K562 (cell line): Measurements from ENCODE around the gene SMARCD2. TPM values are rescaled to one million over a fixed set of nuclear protein-coding genes. Genes with fewer than 3 reads are reported as not detected.

Experiments
- ELF1 ChIP-seq: fragments of 200-800 bp; sonication (Bioruptor generic); IDR thresholded peaks from 2 replicates; pipeline ENCODE4 v1.6.1; 2016; ENCODE audit warnings: missing genetic modification characterization, missing compliant biosample characterization
- EP300 ChIP-seq: IDR thresholded peaks from 2 replicates; pipeline ENCODE4 v1.6.1; 2012; ENCODE audit warnings: low read length, improper control_type of control experiment
- L3MBTL2 ChIP-seq: fragments of 450-650 bp; IDR thresholded peaks from 2 replicates; pipeline ENCODE4 v1.6.1; 2016; ENCODE audit warnings: mild to moderate bottlenecking, moderate library complexity
- MAZ ChIP-seq, 2 experiments: fragments of 450-650 bp in 1 of 2; sonication (generic) in 1 of 2; formaldehyde crosslinking; IDR thresholded peaks in 1 of 2; conservative IDR thresholded peaks in 1 of 2; 2 replicates each; pipeline versions ENCODE4 v1.4.0 to v1.5.0; 2020; ENCODE audit warnings: mild to moderate bottlenecking in 1 of 2, missing genetic modification reagents in 1 of 2
- MXI1 ChIP-seq: IDR thresholded peaks from 2 replicates; pipeline ENCODE4 v1.6.1; 2011; ENCODE audit warnings: low read depth, mild to moderate bottlenecking, improper control_type of control experiment, low read length
- NFRKB ChIP-seq: fragments of 450-650 bp; IDR thresholded peaks from 2 replicates; pipeline ENCODE4 v1.6.1; 2016; ENCODE audit warnings: low read depth
- POLR2H ChIP-seq: IDR thresholded peaks from 2 replicates; pipeline ENCODE4 v1.6.1; 2016; ENCODE audit warnings: missing genetic modification characterization, low read depth, mild to moderate bottlenecking, control low read depth, missing compliant biosample characterization, moderate library complexity
- RAD51 ChIP-seq: fragments of 450-650 bp; IDR thresholded peaks from 2 replicates; pipeline ENCODE4 v1.7.1; 2016; ENCODE audit warnings: low read depth, mild to moderate bottlenecking, borderline replicate concordance
- XRCC3 ChIP-seq: fragments of 450-650 bp; IDR thresholded peaks from 2 replicates; pipeline ENCODE4 v1.6.1; 2017; ENCODE audit warnings: mild to moderate bottlenecking, moderate library complexity
- ZFP1 ChIP-seq: fragments of 450-650 bp; formaldehyde crosslinking; IDR thresholded peaks from 2 replicates; pipeline ENCODE4 v1.4.0; 2020; ENCODE audit warnings: mild to moderate bottlenecking, mixed read lengths
- ZNF263 ChIP-seq: sonication (generic); formaldehyde crosslinking; IDR thresholded peaks from 2 replicates; pipeline ENCODE4 v1.8.0; 2022; ENCODE audit warnings: mild to moderate bottlenecking, missing genetic modification reagents, borderline replicate concordance
- ZNF324 ChIP-seq: fragments of 250-450 bp; sonication (Bioruptor Pico); IDR thresholded peaks from 2 replicates; pipeline ENCODE4 v1.4.0; 2020; ENCODE audit warnings: mild to moderate bottlenecking
- polyA plus RNA-seq, 8 experiments: library from polyadenylated mRNA; depleted of rRNA in 4 of 8; stranded (reverse) in 5 of 8; unstranded in 3 of 8; fragments of >200 nt; fragmentation: Nextera tagmentation in 2 of 8; fragmentation: Illumina TruSeq in 1 of 8; extraction: Ambion mirVana in 2 of 8; extraction: Trizol in 1 of 8; gene quantifications; 2 replicates each; pipeline versions ENCODE4 v1.2.1 to v1.2.3, GENCODE V29; 2011 to 2014; ENCODE audit warnings: inconsistent platforms in 1 of 8, missing spikeins in 1 of 8
- total RNA-seq, 7 experiments: library from RNA; depleted of rRNA in 6 of 7; stranded (reverse); fragments of >200 nt in 6 of 7; fragmentation: Illumina TruSeq in 2 of 7; extraction: Trizol in 2 of 7; gene quantifications; 2 replicates each; pipeline versions ENCODE4 v1.2.1 to v1.2.3, GENCODE V29; 2011 to 2021; ENCODE audit warnings: low replicate concordance in 1 of 7
- TF ChIP-seq, protein P1 (sequence below): sonication (generic); formaldehyde crosslinking; IDR thresholded peaks from 2 replicates; pipeline ENCODE4 v1.8.0; 2022; ENCODE audit warnings: missing genetic modification reagents, mild to moderate bottlenecking, borderline replicate concordance
- TF ChIP-seq, protein P2 (sequence below): fragments of 450-650 bp; formaldehyde crosslinking; IDR thresholded peaks from 2 replicates; pipeline ENCODE4 v1.4.0; 2020; ENCODE audit warnings: mild to moderate bottlenecking, moderate library complexity
- TF ChIP-seq, protein P3 (sequence below): fragments of 450-650 bp; IDR thresholded peaks from 2 replicates; pipeline ENCODE4 v1.6.1; 2016; ENCODE audit warnings: mild to moderate bottlenecking
- TF ChIP-seq, protein P4 (sequence below), 3 experiments: fragments of 200-800 bp in 1 of 3; sonication (Bioruptor generic) in 1 of 3; sonication (generic) in 1 of 3; formaldehyde crosslinking in 1 of 3; IDR thresholded peaks; 2 replicates each; pipeline versions ENCODE4 v1.6.1 to v1.8.0; 2016 to 2022; ENCODE audit warnings: mild to moderate bottlenecking in 2 of 3, missing compliant biosample characterization in 2 of 3, missing genetic modification characterization in 2 of 3, missing genetic modification reagents in 1 of 3
- TF ChIP-seq, protein P5 (sequence below): fragments of 200-800 bp; sonication (Bioruptor generic); IDR thresholded peaks from 2 replicates; pipeline ENCODE4 v1.6.1; 2017; ENCODE audit warnings: missing genetic modification characterization, missing compliant biosample characterization

The SMARCD2 gene
- total and polyA plus RNA-seq, 9 of the 15 experiments (the other 6 are each of a cell fraction or from before 2014, with no cell fraction given) = 1.7 to 114 (median 90.3) TPM

DNA sequence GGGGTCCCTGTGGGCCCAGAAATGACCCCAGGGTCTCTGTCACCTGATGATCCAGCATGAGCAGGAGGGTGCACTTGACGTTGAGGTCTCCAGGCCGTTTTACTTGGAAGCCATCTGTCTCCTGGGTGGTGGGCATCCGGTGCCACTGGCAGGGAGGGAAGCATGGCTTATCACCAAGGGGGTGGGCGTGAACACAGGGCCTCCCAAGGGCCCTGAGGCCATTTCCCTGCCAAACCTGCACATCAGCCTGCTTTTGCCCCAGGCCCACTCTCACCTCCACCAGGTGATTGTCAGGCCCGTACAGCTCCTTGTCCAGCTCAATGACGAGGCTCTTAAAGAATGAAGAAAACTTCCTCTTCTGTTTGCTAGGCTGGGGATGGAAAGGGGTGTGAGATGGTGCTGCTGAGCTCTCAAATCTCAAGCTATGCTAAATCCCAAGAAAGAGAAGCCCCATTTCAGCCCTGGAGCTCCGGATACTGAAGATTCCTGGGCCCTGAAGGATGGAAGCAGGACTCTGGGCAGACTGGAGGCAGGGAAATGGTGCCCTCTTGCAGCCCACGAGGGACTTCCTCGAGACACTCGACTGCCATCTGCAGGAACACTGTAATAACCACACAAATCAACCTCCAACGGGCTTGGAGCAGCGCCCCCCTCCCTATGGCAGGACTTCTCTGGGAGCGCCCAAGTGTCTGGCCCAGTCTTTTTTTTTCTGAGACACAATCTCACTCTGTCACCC is 7.9 kb downstream of the SMARCD2 start (continued):
- TF ChIP-seq MAZ (CRISPR knock-in tag; conservative IDR thresholded peaks at IDR 0.05 in 1 of 2, IDR thresholded peaks at IDR 0.05 in 1 of 2) = peak in 1 of 2 experiments; percentile 70; a peak in 3 of 4 replicates
- TF ChIP-seq ZNF263 (CRISPR knock-in tag) = no peak
- TF ChIP-seq, protein P1, sequence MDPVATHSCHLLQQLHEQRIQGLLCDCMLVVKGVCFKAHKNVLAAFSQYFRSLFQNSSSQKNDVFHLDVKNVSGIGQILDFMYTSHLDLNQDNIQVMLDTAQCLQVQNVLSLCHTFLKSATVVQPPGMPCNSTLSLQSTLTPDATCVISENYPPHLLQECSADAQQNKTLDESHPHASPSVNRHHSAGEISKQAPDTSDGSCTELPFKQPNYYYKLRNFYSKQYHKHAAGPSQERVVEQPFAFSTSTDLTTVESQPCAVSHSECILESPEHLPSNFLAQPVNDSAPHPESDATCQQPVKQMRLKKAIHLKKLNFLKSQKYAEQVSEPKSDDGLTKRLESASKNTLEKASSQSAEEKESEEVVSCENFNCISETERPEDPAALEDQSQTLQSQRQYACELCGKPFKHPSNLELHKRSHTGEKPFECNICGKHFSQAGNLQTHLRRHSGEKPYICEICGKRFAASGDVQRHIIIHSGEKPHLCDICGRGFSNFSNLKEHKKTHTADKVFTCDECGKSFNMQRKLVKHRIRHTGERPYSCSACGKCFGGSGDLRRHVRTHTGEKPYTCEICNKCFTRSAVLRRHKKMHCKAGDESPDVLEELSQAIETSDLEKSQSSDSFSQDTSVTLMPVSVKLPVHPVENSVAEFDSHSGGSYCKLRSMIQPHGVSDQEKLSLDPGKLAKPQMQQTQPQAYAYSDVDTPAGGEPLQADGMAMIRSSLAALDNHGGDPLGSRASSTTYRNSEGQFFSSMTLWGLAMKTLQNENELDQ = no peak
- TF ChIP-seq ZFP1 = no peak
- TF ChIP-seq NFRKB = no peak
- TF ChIP-seq EP300 = no peak
- TF ChIP-seq XRCC3 = no peak
- TF ChIP-seq ELF1 = no peak
- TF ChIP-seq ZNF324 (CRISPR knock-in tag) = no peak
- no peak for TF ChIP-seq MXI1
- TF ChIP-seq, protein P2, sequence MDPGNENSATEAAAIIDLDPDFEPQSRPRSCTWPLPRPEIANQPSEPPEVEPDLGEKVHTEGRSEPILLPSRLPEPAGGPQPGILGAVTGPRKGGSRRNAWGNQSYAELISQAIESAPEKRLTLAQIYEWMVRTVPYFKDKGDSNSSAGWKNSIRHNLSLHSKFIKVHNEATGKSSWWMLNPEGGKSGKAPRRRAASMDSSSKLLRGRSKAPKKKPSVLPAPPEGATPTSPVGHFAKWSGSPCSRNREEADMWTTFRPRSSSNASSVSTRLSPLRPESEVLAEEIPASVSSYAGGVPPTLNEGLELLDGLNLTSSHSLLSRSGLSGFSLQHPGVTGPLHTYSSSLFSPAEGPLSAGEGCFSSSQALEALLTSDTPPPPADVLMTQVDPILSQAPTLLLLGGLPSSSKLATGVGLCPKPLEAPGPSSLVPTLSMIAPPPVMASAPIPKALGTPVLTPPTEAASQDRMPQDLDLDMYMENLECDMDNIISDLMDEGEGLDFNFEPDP = no peak
- TF ChIP-seq, protein P3, sequence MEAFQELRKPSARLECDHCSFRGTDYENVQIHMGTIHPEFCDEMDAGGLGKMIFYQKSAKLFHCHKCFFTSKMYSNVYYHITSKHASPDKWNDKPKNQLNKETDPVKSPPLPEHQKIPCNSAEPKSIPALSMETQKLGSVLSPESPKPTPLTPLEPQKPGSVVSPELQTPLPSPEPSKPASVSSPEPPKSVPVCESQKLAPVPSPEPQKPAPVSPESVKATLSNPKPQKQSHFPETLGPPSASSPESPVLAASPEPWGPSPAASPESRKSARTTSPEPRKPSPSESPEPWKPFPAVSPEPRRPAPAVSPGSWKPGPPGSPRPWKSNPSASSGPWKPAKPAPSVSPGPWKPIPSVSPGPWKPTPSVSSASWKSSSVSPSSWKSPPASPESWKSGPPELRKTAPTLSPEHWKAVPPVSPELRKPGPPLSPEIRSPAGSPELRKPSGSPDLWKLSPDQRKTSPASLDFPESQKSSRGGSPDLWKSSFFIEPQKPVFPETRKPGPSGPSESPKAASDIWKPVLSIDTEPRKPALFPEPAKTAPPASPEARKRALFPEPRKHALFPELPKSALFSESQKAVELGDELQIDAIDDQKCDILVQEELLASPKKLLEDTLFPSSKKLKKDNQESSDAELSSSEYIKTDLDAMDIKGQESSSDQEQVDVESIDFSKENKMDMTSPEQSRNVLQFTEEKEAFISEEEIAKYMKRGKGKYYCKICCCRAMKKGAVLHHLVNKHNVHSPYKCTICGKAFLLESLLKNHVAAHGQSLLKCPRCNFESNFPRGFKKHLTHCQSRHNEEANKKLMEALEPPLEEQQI = no peak
- TF ChIP-seq RAD51 = no peak
- peak; percentile 23; the same call in 1 of the 2 replicates for TF ChIP-seq L3MBTL2
- no peak for TF ChIP-seq POLR2H (tag)
- TF ChIP-seq, protein P4, sequence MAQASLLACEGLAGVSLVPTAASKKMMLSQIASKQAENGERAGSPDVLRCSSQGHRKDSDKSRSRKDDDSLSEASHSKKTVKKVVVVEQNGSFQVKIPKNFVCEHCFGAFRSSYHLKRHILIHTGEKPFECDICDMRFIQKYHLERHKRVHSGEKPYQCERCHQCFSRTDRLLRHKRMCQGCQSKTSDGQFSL (CRISPR knock-in tag; IDR thresholded peaks at IDR 0.05) = no peak
- TF ChIP-seq, protein P4 (tag; IDR thresholded peaks at IDR 0.05) = no peak
- TF ChIP-seq, protein P5, sequence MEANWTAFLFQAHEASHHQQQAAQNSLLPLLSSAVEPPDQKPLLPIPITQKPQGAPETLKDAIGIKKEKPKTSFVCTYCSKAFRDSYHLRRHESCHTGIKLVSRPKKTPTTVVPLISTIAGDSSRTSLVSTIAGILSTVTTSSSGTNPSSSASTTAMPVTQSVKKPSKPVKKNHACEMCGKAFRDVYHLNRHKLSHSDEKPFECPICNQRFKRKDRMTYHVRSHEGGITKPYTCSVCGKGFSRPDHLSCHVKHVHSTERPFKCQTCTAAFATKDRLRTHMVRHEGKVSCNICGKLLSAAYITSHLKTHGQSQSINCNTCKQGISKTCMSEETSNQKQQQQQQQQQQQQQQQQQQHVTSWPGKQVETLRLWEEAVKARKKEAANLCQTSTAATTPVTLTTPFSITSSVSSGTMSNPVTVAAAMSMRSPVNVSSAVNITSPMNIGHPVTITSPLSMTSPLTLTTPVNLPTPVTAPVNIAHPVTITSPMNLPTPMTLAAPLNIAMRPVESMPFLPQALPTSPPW (CRISPR knock-in tag) = peak; percentile 66
